ENCODE results near the gene GIMAP2.
"Not testable (repeated sequence)": the region's sequence is repeated elsewhere in the genome, so short reads cannot be mapped to it uniquely, and the experiment has no call there.

The GIMAP2 gene

DNA sequence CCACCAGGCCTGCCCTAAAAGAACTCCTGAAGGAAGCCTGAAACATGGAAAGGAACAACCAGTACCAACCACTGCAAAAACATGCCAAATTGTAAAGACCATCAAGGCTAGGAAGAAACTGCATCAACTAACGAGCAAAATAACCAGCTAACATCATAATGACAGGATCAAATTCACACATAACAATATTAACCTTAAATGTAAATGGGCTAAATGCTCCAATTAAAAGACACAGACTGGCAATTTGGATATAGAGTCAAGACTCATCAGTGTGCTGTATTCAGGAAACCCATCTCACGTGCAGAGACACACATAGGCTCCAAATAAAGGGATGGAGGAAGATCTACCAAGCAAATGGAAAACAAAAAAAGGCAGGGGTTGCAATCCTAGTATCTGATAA, 5.1 kb upstream of the GIMAP2 start:
- H3K36me3 ChIP-seq (ENCODE audit: insufficient read depth, low read length); H3K27me3 ChIP-seq (ENCODE audit: control insufficient read depth, insufficient read depth, low read length); H3K4me3 ChIP-seq (ENCODE audit: low read length); H3K9me3 ChIP-seq (replicated peaks; ENCODE audit: low read length); H3K9ac ChIP-seq (ENCODE audit: low read depth, low read length); H3K4me1 ChIP-seq (ENCODE audit: control insufficient read depth, insufficient read depth, low read length); H3K4me2 ChIP-seq (ENCODE audit: low read length): not testable (repeated sequence)

GRCh38 chr7:150686030-150686631, 625 bp downstream of the GIMAP2 start:
- Histone ChIP-seq H3K27me3 (ENCODE audit: control insufficient read depth, insufficient read depth, low read length) (no peaks in the 10 kb centered on the region), H3K4me1 (ENCODE audit: control insufficient read depth, insufficient read depth, low read length) (no peaks in the 10 kb centered on the region), H3K9ac (ENCODE audit: low read depth, low read length) (no peak overlapping the region), H3K4me3 (ENCODE audit: low read length) (no peak overlapping the region), H3K9me3 (replicated peaks; ENCODE audit: low read length) (peaks cover 3% of the 10 kb centered on the region), H3K4me2 (ENCODE audit: low read length) (no peak overlapping the region), H3K36me3 (ENCODE audit: insufficient read depth, low read length) (no peaks in the 10 kb centered on the region)

DNA sequence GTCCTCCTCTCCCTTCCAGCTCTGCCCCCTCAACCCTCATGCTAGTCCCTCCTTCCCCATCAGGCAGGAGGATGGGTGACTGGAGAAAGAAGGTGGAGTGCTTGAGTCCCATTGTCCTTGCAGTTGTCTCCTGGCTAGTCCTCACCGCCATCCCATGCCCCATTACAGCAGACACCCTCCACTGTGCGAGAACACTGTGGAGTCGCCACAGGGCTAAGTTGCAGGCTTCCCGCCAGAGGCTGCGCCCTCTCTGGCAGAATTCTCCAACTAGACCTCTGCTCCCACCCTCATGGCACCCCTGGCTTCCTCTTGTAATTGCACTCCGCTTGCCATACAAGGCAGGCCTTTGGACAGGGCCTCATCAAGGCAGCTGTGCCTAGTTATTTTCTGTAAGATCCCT, 3.1 kb downstream of the GIMAP2 start:
- no peak overlapping the region for H3K4me3 ChIP-seq (ENCODE audit: low read length)
- H3K4me2 ChIP-seq (ENCODE audit: low read length) = no peak overlapping the region
- H3K9me3 ChIP-seq (replicated peaks; ENCODE audit: low read length) = peaks cover 5% of the 10 kb centered on the region
- H3K4me1 ChIP-seq (ENCODE audit: control insufficient read depth, insufficient read depth, low read length) = no peaks in the 10 kb centered on the region
- no peak overlapping the region for H3K9ac ChIP-seq (ENCODE audit: low read depth, low read length)
- H3K27me3 ChIP-seq (ENCODE audit: control insufficient read depth, insufficient read depth, low read length) = no peaks in the 10 kb centered on the region
- no peaks in the 10 kb centered on the region for H3K36me3 ChIP-seq (ENCODE audit: insufficient read depth, low read length)

GRCh38 chr7:150695654-150696053, 10.1 kb downstream of the GIMAP2 start:
- Histone ChIP-seq H3K9ac (ENCODE audit: low read depth, low read length) (no peak overlapping the region), H3K4me1 (ENCODE audit: control insufficient read depth, insufficient read depth, low read length) (no peaks in the 10 kb centered on the region)

DNA sequence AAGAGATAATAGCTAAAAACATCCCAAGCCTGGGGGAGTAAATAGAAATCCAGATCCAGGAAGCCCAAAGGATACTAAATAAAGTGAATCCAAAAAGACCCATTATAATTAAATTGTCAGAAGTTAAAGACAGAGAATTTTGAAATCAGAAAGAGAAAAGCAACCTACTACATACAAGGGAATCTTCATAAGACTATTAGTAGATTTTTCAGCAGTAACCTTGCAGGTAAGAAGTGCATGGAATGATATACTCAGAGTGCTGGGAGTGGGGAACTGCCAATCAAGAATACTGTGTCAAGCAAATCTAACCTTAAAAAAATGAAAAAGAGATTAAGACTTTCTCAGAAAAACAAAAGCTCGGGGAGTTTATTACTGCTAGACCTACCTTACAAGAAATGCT, 17.7 kb downstream of the GIMAP2 start:
- no peak overlapping the region for H3K4me3 ChIP-seq (ENCODE audit: low read length)
- H3K27me3 ChIP-seq (ENCODE audit: control insufficient read depth, insufficient read depth, low read length) = no peaks in the 10 kb centered on the region
- H3K9me3 ChIP-seq (replicated peaks; ENCODE audit: low read length) = no peaks in the 10 kb centered on the region
- no peaks in the 10 kb centered on the region for H3K36me3 ChIP-seq (ENCODE audit: insufficient read depth, low read length)
- no peak overlapping the region for H3K9ac ChIP-seq (ENCODE audit: low read depth, low read length)
- no peak overlapping the region for H3K4me2 ChIP-seq (ENCODE audit: low read length)
- no peaks in the 10 kb centered on the region for H3K4me1 ChIP-seq (ENCODE audit: control insufficient read depth, insufficient read depth, low read length)

More at GRCh38 chr7:150695654-150696053, 10.1 kb downstream of the GIMAP2 start:
- Histone ChIP-seq H3K4me2 (ENCODE audit: low read length) (no peak overlapping the region), H3K4me3 (ENCODE audit: low read length) (no peak overlapping the region), H3K9me3 (replicated peaks; ENCODE audit: low read length) (peaks cover 2% of the 10 kb centered on the region), H3K27me3 (ENCODE audit: control insufficient read depth, insufficient read depth, low read length) (no peaks in the 10 kb centered on the region), H3K36me3 (ENCODE audit: insufficient read depth, low read length) (no peaks in the 10 kb centered on the region)

DNA sequence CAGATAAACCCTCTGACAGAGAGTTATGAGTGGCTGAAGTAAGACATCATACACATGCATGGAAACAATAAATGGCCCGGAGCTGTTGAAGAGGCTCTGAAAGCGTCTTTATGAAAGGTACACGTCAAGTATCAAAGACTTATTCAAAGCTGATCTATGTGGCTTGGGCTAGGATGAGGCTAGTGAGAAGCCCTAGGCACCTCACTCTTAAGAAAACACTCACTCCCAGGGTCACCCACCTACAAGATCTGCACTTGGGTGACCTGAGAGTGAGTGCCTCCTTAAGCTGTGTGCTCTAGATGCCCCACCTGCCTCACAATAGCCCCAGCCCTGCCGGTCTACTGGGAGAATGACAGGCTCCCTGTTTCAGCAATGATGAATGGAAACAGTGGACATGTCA, 29.8 kb downstream of the GIMAP2 start:
- Histone ChIP-seq H3K36me3 (ENCODE audit: insufficient read depth, low read length) (no peaks in the 10 kb centered on the region), H3K27me3 (ENCODE audit: control insufficient read depth, insufficient read depth, low read length) (no peaks in the 10 kb centered on the region), H3K4me1 (ENCODE audit: control insufficient read depth, insufficient read depth, low read length) (no peaks in the 10 kb centered on the region), H3K4me2 (ENCODE audit: low read length) (no peak overlapping the region), H3K9me3 (replicated peaks; ENCODE audit: low read length) (no peaks in the 10 kb centered on the region), H3K9ac (ENCODE audit: low read depth, low read length) (no peak overlapping the region), H3K4me3 (ENCODE audit: low read length) (no peak overlapping the region)

DNA sequence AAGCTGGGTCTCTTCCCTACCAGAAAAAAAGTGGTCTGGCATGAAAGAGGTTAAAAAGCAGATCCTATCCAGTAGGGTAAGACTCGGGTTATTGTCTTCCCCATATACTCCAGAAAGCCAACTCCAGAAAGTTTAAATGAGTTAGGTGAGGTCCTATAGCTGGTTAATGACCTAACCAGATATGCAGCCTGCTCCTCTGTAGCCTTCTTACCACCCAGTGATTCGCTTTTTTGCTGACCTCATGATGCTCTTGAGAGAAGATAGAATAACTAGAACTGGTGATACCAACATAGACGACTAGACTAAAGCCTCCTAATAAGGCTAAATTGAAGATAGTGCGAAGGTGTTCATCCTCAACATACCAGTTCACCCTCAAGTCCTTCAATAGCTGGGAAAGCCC, 30.2 kb downstream of the GIMAP2 start:
- no peak overlapping the region for H3K9ac ChIP-seq (ENCODE audit: low read depth, low read length)
- no peaks in the 10 kb centered on the region for H3K27me3 ChIP-seq (ENCODE audit: control insufficient read depth, insufficient read depth, low read length)
- no peak overlapping the region for H3K4me3 ChIP-seq (ENCODE audit: low read length)

GRCh38 chr7:150716368-150716767, 30.9 kb downstream of the GIMAP2 start, which contains the start of gene GIMAP1:
Gene GIMAP1, plus strand, starts transcription at chr7:150716613. Its CDS starts 2,435 bp downstream, at chr7:150719048.
- Histone ChIP-seq H3K4me1 (ENCODE audit: control insufficient read depth, insufficient read depth, low read length) (no peaks in the 10 kb centered on the region), H3K4me3 (ENCODE audit: low read length) (no peak within 1 kb of the TSS), H3K36me3 (ENCODE audit: insufficient read depth, low read length) (no peaks in the 10 kb centered on the region), H3K27me3 (ENCODE audit: control insufficient read depth, insufficient read depth, low read length) (no peaks in the 10 kb centered on the region), H3K9me3 (replicated peaks; ENCODE audit: low read length) (no peaks in the 10 kb centered on the region), H3K4me2 (ENCODE audit: low read length) (no peak within 1 kb of the TSS), H3K9ac (ENCODE audit: low read depth, low read length) (no peak within 1 kb of the TSS)

More for the DNA sequence above, 30.2 kb downstream of the GIMAP2 start:
- H3K36me3 ChIP-seq (ENCODE audit: insufficient read depth, low read length) = no peaks in the 10 kb centered on the region
- H3K4me1 ChIP-seq (ENCODE audit: control insufficient read depth, insufficient read depth, low read length) = no peaks in the 10 kb centered on the region
- no peak overlapping the region for H3K4me2 ChIP-seq (ENCODE audit: low read length)
- no peaks in the 10 kb centered on the region for H3K9me3 ChIP-seq (replicated peaks; ENCODE audit: low read length)

DNA sequence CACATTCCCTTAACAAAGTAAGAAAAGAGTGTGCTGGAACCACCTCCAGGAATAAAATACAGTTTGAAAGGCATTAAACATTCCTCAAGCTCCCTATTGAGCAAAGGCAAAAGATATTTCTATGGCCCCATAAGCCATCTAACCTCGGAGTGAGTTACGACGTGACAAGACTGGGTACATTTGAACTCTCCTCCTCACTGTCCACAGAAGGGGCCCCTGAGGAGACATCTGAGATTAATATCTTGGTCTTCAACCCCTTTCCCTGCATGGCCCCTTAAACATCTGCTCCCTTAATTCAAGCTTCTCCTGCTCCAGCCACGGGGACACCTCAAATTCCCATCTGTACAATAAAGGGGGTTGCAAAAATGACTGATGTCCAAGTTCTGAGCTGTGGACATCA, 31.4 kb downstream of the GIMAP2 start:
- Histone ChIP-seq H3K4me2 (ENCODE audit: low read length) (no peak overlapping the region), H3K9me3 (replicated peaks; ENCODE audit: low read length) (no peaks in the 10 kb centered on the region), H3K9ac (ENCODE audit: low read depth, low read length) (no peak overlapping the region), H3K4me3 (ENCODE audit: low read length) (no peak overlapping the region), H3K36me3 (ENCODE audit: insufficient read depth, low read length) (no peaks in the 10 kb centered on the region), H3K4me1 (ENCODE audit: control insufficient read depth, insufficient read depth, low read length) (no peaks in the 10 kb centered on the region), H3K27me3 (ENCODE audit: control insufficient read depth, insufficient read depth, low read length) (no peaks in the 10 kb centered on the region)

GRCh38 chr7:150717814-150718420, 32.4 kb downstream of the GIMAP2 start:
- Histone ChIP-seq H3K4me3 (ENCODE audit: low read length) (no peak overlapping the region), H3K36me3 (ENCODE audit: insufficient read depth, low read length) (no peaks in the 10 kb centered on the region), H3K9me3 (replicated peaks; ENCODE audit: low read length) (no peaks in the 10 kb centered on the region), H3K27me3 (ENCODE audit: control insufficient read depth, insufficient read depth, low read length) (no peaks in the 10 kb centered on the region), H3K4me1 (ENCODE audit: control insufficient read depth, insufficient read depth, low read length) (no peaks in the 10 kb centered on the region), H3K9ac (ENCODE audit: low read depth, low read length) (no peak overlapping the region), H3K4me2 (ENCODE audit: low read length) (no peak overlapping the region)

- H3K4me3 ChIP-seq (ENCODE audit: low read length) = no peak overlapping the region
- H3K9me3 ChIP-seq (replicated peaks; ENCODE audit: low read length) = no peaks in the 10 kb centered on the region
- H3K27me3 ChIP-seq (ENCODE audit: control insufficient read depth, insufficient read depth, low read length) = no peaks in the 10 kb centered on the region
- no peak overlapping the region for H3K9ac ChIP-seq (ENCODE audit: low read depth, low read length)
- H3K4me2 ChIP-seq (ENCODE audit: low read length) = no peak overlapping the region
- H3K4me1 ChIP-seq (ENCODE audit: control insufficient read depth, insufficient read depth, low read length) = no peaks in the 10 kb centered on the region
- H3K36me3 ChIP-seq (ENCODE audit: insufficient read depth, low read length) = no peaks in the 10 kb centered on the region
Observed at GRCh38 chr7:150719436-150719835, 33.9 kb downstream of the GIMAP2 start.
